ENCODE data around the gene AADACL4.
"Not testable (repeated sequence)": the region's sequence is repeated elsewhere in the genome, so short reads cannot be mapped to it uniquely, and the experiment has no call there.

Gene AADACL4

DNA sequence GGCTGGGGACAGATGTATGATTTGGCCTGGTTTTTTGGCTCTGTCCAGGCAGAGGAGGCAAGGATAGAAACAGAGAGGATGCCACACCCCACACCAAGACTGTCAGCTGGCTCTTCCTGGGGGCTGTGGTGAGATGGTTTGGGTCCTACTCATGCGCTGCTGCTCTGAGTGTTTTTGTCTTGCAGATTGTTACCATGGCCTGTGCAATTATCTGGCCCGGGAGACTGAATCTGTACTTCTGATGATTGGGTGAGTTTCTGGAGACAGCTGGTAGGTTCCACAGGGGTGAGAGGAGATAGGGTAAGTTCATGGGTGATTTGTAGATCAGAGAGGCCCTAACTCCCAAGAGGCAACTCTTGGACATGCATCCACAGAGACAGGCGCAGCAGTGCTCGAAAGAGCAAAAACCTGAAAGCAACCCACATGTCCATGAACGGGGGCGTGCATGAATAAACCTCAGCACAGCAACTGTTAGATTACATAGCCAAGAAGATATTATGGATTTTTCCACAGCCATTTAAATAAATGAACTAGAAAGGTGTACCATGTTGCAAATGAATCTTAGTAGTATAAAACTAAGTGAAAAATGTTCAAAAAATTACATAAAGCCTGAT, 17.8 kb downstream of the AADACL4 start:
- no peak for DNase-seq

GRCh38 chr1:12662556-12662955, 18.7 kb downstream of the AADACL4 start:
- DNase-seq, result no peak

- DNase-seq, result no peak
These were observed 21.6 kb downstream of the AADACL4 start for GRCh38 chr1:12665511-12665910.

DNA sequence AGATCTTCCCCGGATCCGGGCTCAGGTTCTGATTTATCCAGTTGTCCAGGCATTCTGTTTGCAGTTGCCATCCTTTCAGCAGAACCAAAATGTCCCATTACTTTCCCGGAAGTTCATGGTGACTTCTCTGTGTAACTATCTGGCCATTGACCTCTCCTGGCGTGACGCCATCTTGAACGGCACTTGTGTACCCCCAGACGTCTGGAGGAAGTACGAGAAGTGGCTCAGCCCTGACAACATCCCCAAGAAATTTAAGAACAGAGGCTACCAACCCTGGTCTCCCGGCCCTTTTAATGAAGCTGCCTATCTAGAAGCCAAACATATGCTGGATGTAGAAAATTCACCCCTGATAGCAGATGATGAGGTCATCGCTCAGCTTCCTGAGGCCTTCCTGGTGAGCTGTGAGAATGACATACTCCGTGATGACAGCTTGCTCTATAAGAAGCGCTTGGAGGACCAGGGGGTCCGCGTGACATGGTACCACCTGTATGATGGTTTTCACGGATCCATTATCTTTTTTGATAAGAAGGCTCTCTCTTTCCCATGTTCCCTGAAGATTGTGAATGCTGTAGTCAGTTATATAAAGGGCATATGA, 22.4 kb downstream of the AADACL4 start:
- no peak for DNase-seq

GRCh38 chr1:12669529-12670068, 25.7 kb downstream of the AADACL4 start:
- DNase-seq, result no peak

DNA sequence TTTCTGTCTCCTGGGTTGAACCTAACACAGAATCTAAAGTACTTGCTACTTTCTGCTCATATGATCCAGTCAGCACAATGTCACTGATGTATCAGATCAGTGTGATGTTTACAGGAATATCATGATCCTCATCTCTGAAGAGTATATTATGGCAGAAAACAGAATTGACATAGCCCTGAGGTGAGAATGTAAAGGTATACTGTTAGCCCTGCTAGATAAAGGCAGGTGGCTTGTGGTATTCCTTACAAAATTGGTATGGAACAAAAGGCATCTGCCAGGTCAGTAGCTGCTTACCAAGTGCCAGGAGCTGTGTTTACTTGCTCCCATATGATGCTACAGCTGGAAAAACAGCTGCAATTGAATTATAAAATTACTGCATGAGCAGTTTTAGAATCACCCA, 30.5 kb downstream of the AADACL4 start:
- no peak for DNase-seq

DNA sequence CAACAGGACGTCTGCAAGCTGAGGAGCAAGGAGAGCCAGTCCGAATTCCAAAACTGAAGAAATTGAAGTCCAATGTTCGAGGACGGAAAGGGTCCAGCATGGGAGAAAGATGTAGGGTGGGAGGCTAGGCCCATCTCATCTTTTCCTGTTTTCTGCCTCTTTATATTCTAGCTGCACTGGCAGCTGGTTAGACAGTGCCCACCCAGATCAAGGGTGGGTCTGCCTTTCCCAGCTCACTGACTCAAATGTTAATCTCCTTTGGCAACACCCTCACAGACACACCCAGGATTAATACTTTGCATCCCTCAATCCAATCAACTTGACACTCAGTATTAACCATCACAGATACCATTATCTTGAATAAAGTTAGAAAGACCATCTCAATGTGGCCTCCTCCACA, 32.2 kb downstream of the AADACL4 start:
- not testable (repeated sequence) for DNase-seq

DNA sequence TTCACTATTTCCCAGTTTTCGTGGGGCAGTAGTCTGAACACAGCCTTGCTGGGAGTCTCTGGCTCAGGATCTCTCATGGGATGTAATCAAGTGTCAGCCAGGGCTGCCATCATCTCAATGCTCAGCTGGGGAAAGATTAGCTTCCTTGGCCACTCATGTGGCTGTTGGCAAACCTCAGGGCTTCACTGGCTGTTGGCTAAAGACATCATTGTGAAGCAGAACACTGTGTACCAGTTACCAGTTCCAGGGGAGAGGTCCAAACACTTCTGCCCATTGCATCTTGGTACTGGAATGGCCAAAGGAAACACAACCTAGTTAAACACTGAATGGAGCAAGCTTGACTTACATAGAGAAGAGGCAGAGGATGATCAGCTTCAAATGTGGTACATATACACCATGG, 33.7 kb downstream of the AADACL4 start:
- DNase-seq, result no peak

DNA sequence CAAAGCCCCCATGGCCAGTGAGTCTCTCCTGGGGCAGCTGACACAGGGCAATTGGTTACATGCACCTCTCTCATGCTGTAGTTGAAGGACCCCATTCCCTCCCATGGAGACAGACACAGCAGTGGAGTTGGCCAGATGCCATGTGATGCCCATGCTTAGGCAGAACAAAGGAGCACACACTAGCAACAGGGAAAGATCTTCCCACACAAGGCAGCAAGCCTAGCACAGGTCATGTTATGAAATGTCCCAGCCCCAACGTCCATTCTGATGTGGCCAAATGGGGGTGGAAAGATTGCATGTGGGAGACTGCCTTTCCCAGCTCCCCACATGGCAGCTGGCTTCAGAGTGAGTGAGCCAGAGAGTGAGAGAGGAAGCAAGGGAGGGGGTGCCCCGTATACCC, 34.5 kb downstream of the AADACL4 start:
- no peak for DNase-seq

- no peak for DNase-seq
These were observed 34.9 kb downstream of the AADACL4 start for GRCh38 chr1:12678820-12679219.

DNA sequence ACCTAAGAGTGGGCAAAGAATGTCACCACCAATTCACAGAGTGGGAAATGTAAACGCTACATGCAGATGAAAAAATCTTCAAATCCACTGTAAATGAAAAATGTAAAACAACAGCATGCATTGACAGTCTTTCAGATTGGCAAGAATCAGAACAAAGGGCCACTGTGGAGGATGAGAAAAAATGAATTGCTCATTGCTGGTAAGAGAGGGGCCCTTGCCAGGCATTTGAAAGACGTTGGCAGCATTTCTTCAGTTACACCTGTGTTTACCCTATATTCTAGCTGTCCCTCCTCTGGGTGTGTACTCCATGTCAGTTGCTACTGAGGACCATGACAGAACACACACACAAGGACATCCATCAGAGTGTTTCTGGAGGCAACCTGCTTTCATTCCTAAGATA, 46.3 kb downstream of the AADACL4 start:
- DNase-seq, result no peak

DNA sequence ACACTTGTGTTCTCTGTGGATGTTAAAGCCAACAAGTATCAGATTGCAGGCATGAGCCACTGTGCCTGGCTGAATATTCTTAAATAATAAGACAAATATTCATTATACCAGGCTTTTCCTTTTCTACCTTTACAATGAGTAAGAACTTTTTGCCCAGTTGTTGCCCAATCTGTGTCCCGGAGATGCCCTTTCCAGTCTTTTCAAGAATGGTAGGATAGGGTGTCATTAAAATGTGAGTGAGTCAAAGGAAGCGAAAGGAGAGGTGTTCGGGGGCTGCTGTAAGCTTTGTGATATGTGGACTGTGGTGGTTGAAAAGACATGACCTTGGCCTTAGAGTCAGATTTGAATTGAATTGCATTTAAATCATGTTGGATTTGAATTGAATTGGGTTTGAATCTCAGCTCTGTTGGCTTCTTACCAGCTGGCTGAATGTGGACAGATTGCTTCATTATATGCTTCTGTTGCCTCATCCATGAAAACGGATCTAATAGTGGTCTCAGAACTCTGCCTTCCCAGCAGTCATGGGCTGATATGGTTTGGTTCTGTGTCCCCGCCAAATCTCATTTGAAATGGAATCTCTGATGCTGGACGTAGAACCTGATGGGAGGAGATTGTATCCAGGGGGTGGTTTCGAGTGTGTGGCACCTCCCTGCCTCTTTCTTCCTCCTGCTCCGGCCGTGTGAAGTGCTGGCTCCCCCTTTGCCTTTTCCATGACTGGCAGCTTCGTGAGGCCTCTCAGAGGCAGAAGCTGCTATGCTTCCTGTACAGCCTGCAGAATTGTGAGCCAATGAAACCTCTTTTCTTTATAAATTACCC, 49.3 kb downstream of the AADACL4 start:
- no peak for DNase-seq

GRCh38 chr1:12696658-12697057, 52.8 kb downstream of the AADACL4 start:
- no peak for DNase-seq

DNA sequence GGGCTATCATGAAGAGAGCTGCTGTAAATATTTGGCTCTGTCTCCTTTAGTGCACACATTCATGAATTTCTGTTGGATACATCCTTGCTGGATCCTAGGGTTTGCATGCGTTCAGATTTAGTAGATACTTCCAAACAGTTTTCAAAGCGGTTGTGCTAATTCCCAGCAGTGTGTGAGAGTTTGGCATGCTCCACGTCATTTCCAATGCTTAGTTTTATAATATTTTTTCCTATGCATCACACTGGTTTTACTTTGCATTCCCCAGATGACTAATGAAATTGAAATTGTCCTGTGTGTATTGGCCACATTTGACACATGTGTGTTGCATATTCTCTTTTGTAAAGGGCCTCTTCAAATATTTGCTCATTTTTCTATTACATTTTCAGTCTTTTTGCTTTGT, 53.5 kb downstream of the AADACL4 start:
- DNase-seq, result no peak

DNA sequence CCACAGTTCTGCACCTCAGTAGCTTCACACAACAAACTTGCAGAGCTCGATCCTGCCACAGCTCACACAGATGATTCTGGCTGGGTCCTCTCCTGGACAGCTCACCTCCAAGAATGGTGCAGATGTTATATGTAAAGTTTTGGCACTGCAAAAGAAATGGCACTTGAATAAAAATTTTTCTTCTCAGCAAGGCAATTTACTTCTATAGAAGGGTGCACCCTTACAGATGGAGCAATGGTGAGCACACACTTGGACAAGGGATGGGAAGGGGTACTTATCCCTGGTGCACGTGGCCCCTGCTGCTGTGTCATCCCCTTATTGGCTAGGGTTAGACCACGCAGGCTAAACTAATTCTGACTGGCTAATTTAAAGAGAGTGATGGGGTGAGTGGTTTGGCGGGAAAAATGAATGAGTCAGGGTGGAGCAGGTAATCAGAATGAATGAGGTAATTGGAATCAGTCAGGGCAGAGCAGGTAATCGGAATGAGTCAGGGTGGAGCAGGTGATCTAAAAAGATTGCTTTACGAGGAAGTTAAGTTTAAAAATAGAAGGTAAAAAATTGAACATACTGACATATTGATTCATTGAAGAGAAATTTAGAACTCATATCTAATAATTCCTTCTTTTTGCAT, 60.1 kb downstream of the AADACL4 start:
- no peak for DNase-seq

GRCh38 chr1:12706061-12706460, 62.2 kb downstream of the AADACL4 start:
- no peak for DNase-seq

- no peak for DNase-seq
These were observed 64.7 kb downstream of the AADACL4 start for GRCh38 chr1:12708396-12709090.

GRCh38 chr1:12709091-12709491, 65.2 kb downstream of the AADACL4 start:
- no peak for DNase-seq

- DNase-seq, result no peak
These were observed 65.8 kb downstream of the AADACL4 start for GRCh38 chr1:12709696-12710095.

DNA sequence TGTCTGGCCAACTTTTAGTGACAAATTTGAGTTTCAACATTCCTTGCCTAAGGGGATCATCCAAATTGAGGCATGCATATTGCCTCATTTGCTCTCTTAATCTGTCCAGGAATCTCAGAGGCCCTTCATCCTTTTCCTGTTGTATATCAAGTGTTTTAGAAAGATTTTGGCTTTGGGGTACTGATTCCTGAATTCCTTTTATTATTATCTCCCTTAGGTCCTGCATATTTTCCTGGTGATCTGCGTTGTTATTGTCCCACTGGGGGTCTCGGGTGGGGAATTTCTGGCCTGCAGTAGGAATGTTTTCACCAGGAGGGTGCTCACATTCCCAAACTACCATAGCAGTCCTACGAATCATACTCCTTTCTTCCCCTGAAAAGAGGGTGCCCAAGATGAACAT, 67.7 kb downstream of the AADACL4 start:
- DNase-seq, result no peak

GRCh38 chr1:12712076-12712475, 68.2 kb downstream of the AADACL4 start:
- DNase-seq, result no peak

GRCh38 chr1:12712929-12713328, 69.0 kb downstream of the AADACL4 start:
- DNase-seq, result no peak

GRCh38 chr1:12713651-12714050, 69.8 kb downstream of the AADACL4 start:
- not testable (repeated sequence) for DNase-seq
